Measurements from ENCODE around the gene GPAM. TPM values are rescaled to one million over a fixed set of nuclear protein-coding genes. Genes with fewer than 3 reads are reported as not detected.
A peak's percentile ranks its signal among the peaks of the same experiment; 100 is the strongest.
"Not testable (repeated sequence)": the region's sequence is repeated elsewhere in the genome, so short reads cannot be mapped to it uniquely, and the experiment has no call there.

The GPAM gene
- polyA plus RNA-seq, 1 donor, result 15.6 TPM

- DNase-seq, result no peak
These were observed 51.6 kb downstream of the GPAM start for GRCh38 chr10:112131996-112132395.

GRCh38 chr10:112131346-112131745 is 52.2 kb downstream of the GPAM start:
- DNase-seq, result no peak

- no peak for DNase-seq
These were observed 56.7 kb downstream of the GPAM start for GRCh38 chr10:112126901-112127300.

GRCh38 chr10:112126172-112126571 is 57.4 kb downstream of the GPAM start:
- no peak for DNase-seq

GRCh38 chr10:112124866-112125265 is 58.7 kb downstream of the GPAM start:
- no peak for DNase-seq

- DNase-seq, result peak; percentile 26
These were observed 60.7 kb downstream of the GPAM start for GRCh38 chr10:112122827-112123226.

- DNase-seq, result no peak
These were observed 63.1 kb downstream of the GPAM start for GRCh38 chr10:112120491-112120890.

GRCh38 chr10:112115781-112116385 is 67.7 kb downstream of the GPAM start:
- DNase-seq, result no peak

GRCh38 chr10:112109779-112110178 is 73.8 kb downstream of the GPAM start:
- not testable (repeated sequence) for DNase-seq

Other genes starting within 250 kb of the GPAM start
- gene TECTB, start 99.6 kb upstream of the GPAM start, polyA plus RNA-seq (ENCODE audit: insufficient read length), result not detected
- gene ACSL5, start 190.4 kb upstream of the GPAM start, polyA plus RNA-seq (ENCODE audit: insufficient read length), result 3.1 TPM